DND-41 (cell line): ENCODE measurements around the gene PHLPP1.

Experiments used
- ATAC-seq: fragments of 200-7000 bp; cut with Tn5 transposase; 3 replicates; pipeline ENCODE4 v1.9.1; 2021; ENCODE audit warnings: low read depth; ENCODE audit not compliant: insufficient read depth
- DNase-seq: peaks from one replicate; pipeline ENCODE4 v3.0.0-alpha.2; 2020
- H2AFZ ChIP-seq: 2 replicates; pipeline ENCODE4 v1.6.0; 2012; ENCODE audit warnings: low read depth, low read length
- H3K27ac ChIP-seq: 2 replicates; pipeline ENCODE4 v1.5.1; 2012; ENCODE audit warnings: low read length, inconsistent platforms
- H3K27me3 ChIP-seq: fragments of 200-600 bp; sonication (generic); 2 replicates; pipeline ENCODE4 v1.6.0; 2012; ENCODE audit warnings: low read length, mild to moderate bottlenecking, inconsistent platforms; ENCODE audit not compliant: insufficient read depth, poor library complexity
- H3K36me3 ChIP-seq: 2 replicates; pipeline ENCODE4 v1.5.1; 2012; ENCODE audit warnings: low read length, inconsistent platforms; ENCODE audit not compliant: insufficient read depth
- H3K4me1 ChIP-seq: 2 replicates; pipeline ENCODE4 v1.5.1; 2012; ENCODE audit warnings: mild to moderate bottlenecking, low read length; ENCODE audit not compliant: insufficient read depth
- H3K4me2 ChIP-seq: 2 replicates; pipeline ENCODE4 v1.6.0; 2012; ENCODE audit warnings: mild to moderate bottlenecking, moderate library complexity, low read length, inconsistent platforms; ENCODE audit not compliant: insufficient read depth
- H3K4me3 ChIP-seq, 2 experiments: fragments of 200-600 bp in 1 of 2; shearing (Covaris generic) in 1 of 2; 2 replicates each; pipeline ENCODE4 v1.5.1; 2012 to 2016; ENCODE audit warnings: inconsistent platforms in 2 of 2, low read length in 2 of 2, mild to moderate bottlenecking in 2 of 2, low read depth in 1 of 2, moderate library complexity in 1 of 2
- H3K79me2 ChIP-seq: 2 replicates; pipeline ENCODE4 v1.6.0; 2012; ENCODE audit warnings: low read length, inconsistent platforms; ENCODE audit not compliant: insufficient read depth
- H3K9ac ChIP-seq: 2 replicates; pipeline ENCODE4 v1.6.0; 2012; ENCODE audit warnings: low read depth, mild to moderate bottlenecking, inconsistent platforms, low read length, moderate library complexity
- H3K9me3 ChIP-seq: 2 replicates; pipeline ENCODE4 v1.5.1; 2012; ENCODE audit warnings: low read length, moderate library complexity, mild to moderate bottlenecking, inconsistent platforms; ENCODE audit not compliant: insufficient read depth, severe bottlenecking
- H4K20me1 ChIP-seq: 2 replicates; pipeline ENCODE4 v1.6.0; 2012; ENCODE audit warnings: low read length; ENCODE audit not compliant: insufficient read depth
- EZH2 ChIP-seq: IDR thresholded peaks from 3 replicates; pipeline ENCODE4 v1.6.1; 2012; ENCODE audit warnings: borderline replicate concordance, low read depth, mild to moderate bottlenecking, moderate library complexity, low read length, inconsistent platforms; ENCODE audit not compliant: severe bottlenecking
- TF ChIP-seq, protein P1 (sequence below): IDR thresholded peaks from 2 replicates; pipeline ENCODE4 v1.5.1; 2012; ENCODE audit warnings: borderline replicate concordance, low read length, moderate library complexity, mild to moderate bottlenecking; ENCODE audit not compliant: poor library complexity, severe bottlenecking; ENCODE audit errors: extremely low read depth

PHLPP1 gene

GRCh38 chr18:62978251-62979049 lies 263.1 kb downstream of the PHLPP1 start:
- TF ChIP-seq EZH2: no peak
- TF ChIP-seq, protein P1, sequence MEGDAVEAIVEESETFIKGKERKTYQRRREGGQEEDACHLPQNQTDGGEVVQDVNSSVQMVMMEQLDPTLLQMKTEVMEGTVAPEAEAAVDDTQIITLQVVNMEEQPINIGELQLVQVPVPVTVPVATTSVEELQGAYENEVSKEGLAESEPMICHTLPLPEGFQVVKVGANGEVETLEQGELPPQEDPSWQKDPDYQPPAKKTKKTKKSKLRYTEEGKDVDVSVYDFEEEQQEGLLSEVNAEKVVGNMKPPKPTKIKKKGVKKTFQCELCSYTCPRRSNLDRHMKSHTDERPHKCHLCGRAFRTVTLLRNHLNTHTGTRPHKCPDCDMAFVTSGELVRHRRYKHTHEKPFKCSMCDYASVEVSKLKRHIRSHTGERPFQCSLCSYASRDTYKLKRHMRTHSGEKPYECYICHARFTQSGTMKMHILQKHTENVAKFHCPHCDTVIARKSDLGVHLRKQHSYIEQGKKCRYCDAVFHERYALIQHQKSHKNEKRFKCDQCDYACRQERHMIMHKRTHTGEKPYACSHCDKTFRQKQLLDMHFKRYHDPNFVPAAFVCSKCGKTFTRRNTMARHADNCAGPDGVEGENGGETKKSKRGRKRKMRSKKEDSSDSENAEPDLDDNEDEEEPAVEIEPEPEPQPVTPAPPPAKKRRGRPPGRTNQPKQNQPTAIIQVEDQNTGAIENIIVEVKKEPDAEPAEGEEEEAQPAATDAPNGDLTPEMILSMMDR: no peak
- H4K20me1 ChIP-seq: 0 out of 2 replicates have a peak, but pooled peaks cover 3% of the 10 kb centered on the region
- H3K79me2 ChIP-seq: no peaks in the 10 kb centered on the region
- peaks cover 29% of the 10 kb centered on the region for H3K36me3 ChIP-seq
- no peak for ATAC-seq
- no peak overlapping the region for H3K4me2 ChIP-seq
- H3K4me3 ChIP-seq: no peak overlapping the region
- DNase-seq: no peak
- H2AFZ ChIP-seq: no peak overlapping the region
- H3K27me3 ChIP-seq: no peaks in the 10 kb centered on the region
- peaks cover 4% of the 10 kb centered on the region for H3K4me1 ChIP-seq
- H3K27ac ChIP-seq: no peak overlapping the region
- H3K9ac ChIP-seq: no peak overlapping the region
- H3K9me3 ChIP-seq: no peaks in the 10 kb centered on the region

DNA sequence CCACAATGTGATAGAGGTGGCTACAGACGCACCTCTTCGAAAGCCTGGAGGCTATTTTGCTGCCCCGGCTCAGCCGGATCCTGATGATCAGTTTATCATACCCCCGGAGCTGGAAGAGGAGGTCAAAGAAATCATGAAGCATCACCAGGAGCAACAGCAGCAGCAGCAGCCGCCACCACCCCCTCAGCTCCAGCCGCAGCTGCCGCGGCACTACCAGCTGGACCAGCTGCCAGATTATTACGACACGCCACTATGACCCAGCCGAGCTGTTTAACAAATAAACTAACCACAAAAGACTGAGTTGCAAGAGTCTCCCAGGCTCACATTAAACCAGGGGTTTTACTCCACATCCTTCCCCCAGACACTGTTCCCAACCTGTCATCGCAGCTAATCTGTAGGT lies 263.8 kb downstream of the PHLPP1 start:
- H3K27me3 ChIP-seq: no peaks in the 10 kb centered on the region
- no peak overlapping the region for H2AFZ ChIP-seq
- no peak overlapping the region for H3K4me3 ChIP-seq
- DNase-seq (peak; percentile 27), ATAC-seq (no peak)
- H3K36me3 ChIP-seq: peaks cover 29% of the 10 kb centered on the region
- no peaks in the 10 kb centered on the region for H3K9me3 ChIP-seq
- peaks cover 4% of the 10 kb centered on the region for H3K4me1 ChIP-seq
- no peak overlapping the region for H3K27ac ChIP-seq
- no peak overlapping the region for H3K9ac ChIP-seq
- 0 out of 2 replicates have a peak, but pooled peaks cover 3% of the 10 kb centered on the region for H4K20me1 ChIP-seq
- TF ChIP-seq, protein P1: no peak
- no peak for TF ChIP-seq EZH2
- H3K79me2 ChIP-seq: no peaks in the 10 kb centered on the region
- no peak overlapping the region for H3K4me2 ChIP-seq

DNA sequence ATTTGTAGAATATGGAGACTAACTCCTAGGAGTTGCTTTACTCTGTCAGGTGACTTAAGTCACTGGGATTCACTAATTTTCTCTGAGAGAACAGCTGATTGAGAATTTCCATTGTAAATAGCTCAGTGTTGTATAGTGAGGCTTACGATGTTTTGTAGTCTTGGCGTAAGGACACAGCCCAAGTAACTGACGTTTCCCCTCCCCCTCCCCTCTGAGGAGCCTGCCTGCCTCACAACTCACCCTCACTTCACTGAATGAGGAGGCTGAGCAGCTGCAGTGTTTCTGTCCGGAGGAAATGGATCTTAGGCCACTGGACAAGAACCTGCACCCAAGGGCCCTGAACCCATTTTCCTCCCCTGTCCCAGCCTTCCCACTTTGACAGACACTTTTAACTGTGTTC lies 264.6 kb downstream of the PHLPP1 start:
- Histone ChIP-seq H3K9ac (no peak overlapping the region), H3K4me2 (no peak overlapping the region), H3K9me3 (no peaks in the 10 kb centered on the region), H3K4me3 (no peak overlapping the region), H3K36me3 (peaks cover 29% of the 10 kb centered on the region), H2AFZ (no peak overlapping the region), H3K27ac (no peak overlapping the region), H3K79me2 (no peaks in the 10 kb centered on the region), H3K27me3 (no peaks in the 10 kb centered on the region), H3K4me1 (peaks cover 4% of the 10 kb centered on the region), H4K20me1 (0 out of 2 replicates have a peak, but pooled peaks cover 3% of the 10 kb centered on the region)
- TF ChIP-seq, protein P1: no peak
- TF ChIP-seq EZH2: no peak
- no peak for DNase-seq
- ATAC-seq: no peak
